ENCODE data around the gene ST8SIA1. TPM values are rescaled to one million over a fixed set of nuclear protein-coding genes. Genes with fewer than 3 reads are reported as not detected.

ST8SIA1 gene
- total RNA-seq, 4 donors from 2014 or later, result 2.6 to 9.5 (median 7.3) TPM

- intact Hi-C loops (cut with DNase I; ENCODE audit: low total_unique reads), result no loop called here
- 95 to 98% methylated on average over 2 of the region's 2 CpGs for WGBS, 2 donors
- no peak for DNase-seq (ENCODE audit: low spot score in 2 of 2)
- no peak overlapping the region for H3K4me3 ChIP-seq (ENCODE audit: low read depth, poor library complexity, severe bottlenecking)
- TF ChIP-seq CTCF (IDR thresholded peaks at IDR 0.05) (no peak), POLR2A (IDR thresholded peaks at IDR 0.05) (no peak)
Observed at GRCh38 chr12:22310275-22310674, 24.2 kb downstream of the ST8SIA1 start.

- no peak for DNase-seq (ENCODE audit: low spot score in 2 of 2)
- intact Hi-C loops (cut with DNase I; ENCODE audit: low total_unique reads), result no loop called here
- 68 to 78% methylated on average over 2 of the region's 2 CpGs for WGBS, 2 donors
- no peak overlapping the region for H3K4me3 ChIP-seq (ENCODE audit: low read depth, poor library complexity, severe bottlenecking)
- no peak for TF ChIP-seq POLR2A (IDR thresholded peaks at IDR 0.05)
- TF ChIP-seq CTCF (IDR thresholded peaks at IDR 0.05), result no peak
Observed at GRCh38 chr12:22307811-22308210, 26.7 kb downstream of the ST8SIA1 start.

- intact Hi-C loops (cut with DNase I; ENCODE audit: low total_unique reads), result no loop called here
- no peak for DNase-seq (ENCODE audit: low spot score in 2 of 2)
- TF ChIP-seq CTCF (IDR thresholded peaks at IDR 0.05), result no peak
- no peak for TF ChIP-seq POLR2A (IDR thresholded peaks at IDR 0.05)
- no peak overlapping the region for H3K4me3 ChIP-seq (ENCODE audit: low read depth, poor library complexity, severe bottlenecking)
Observed at GRCh38 chr12:22306311-22306710, 28.2 kb downstream of the ST8SIA1 start.

GRCh38 chr12:22304341-22304740, 30.2 kb downstream of the ST8SIA1 start:
- TF ChIP-seq CTCF (IDR thresholded peaks at IDR 0.05), result no peak
- no peak for TF ChIP-seq POLR2A (IDR thresholded peaks at IDR 0.05)
- WGBS, 2 donors, result 55 to 59% methylated on average over 1 of the region's 1 CpG
- no peak for DNase-seq (ENCODE audit: low spot score in 2 of 2)
- H3K4me3 ChIP-seq (ENCODE audit: low read depth, poor library complexity, severe bottlenecking), result no peak overlapping the region
- intact Hi-C loops (cut with DNase I; ENCODE audit: low total_unique reads), result no loop called here

GRCh38 chr12:22299294-22299912, 35.1 kb downstream of the ST8SIA1 start:
- DNase-seq (ENCODE audit: low spot score in 2 of 2), result no peak
- intact Hi-C loops (cut with DNase I; ENCODE audit: low total_unique reads), result no loop called here
- TF ChIP-seq CTCF (IDR thresholded peaks at IDR 0.05) (no peak), POLR2A (IDR thresholded peaks at IDR 0.05) (no peak)
- no peak overlapping the region for H3K4me3 ChIP-seq (ENCODE audit: low read depth, poor library complexity, severe bottlenecking)

GRCh38 chr12:22289250-22289649, 45.3 kb downstream of the ST8SIA1 start:
- intact Hi-C loops (cut with DNase I; ENCODE audit: low total_unique reads), result no loop called here
- TF ChIP-seq CTCF (IDR thresholded peaks at IDR 0.05) (no peak), POLR2A (IDR thresholded peaks at IDR 0.05) (no peak)
- H3K4me3 ChIP-seq (ENCODE audit: low read depth, poor library complexity, severe bottlenecking), result no peak overlapping the region
- 98 to 99% methylated on average over 6 of the region's 6 CpGs for WGBS, 2 donors
- DNase-seq (ENCODE audit: low spot score in 2 of 2), result no peak

Measured in lower leg skin (tissue), 4 donors.